ENCODE measurements around the gene UTF1.
"Not testable (repeated sequence)": the region's sequence is repeated elsewhere in the genome, so short reads cannot be mapped to it uniquely, and the experiment has no call there.

Gene UTF1

GRCh38 chr10:133229265-133230043, 563 bp upstream of the UTF1 start:
- DNase-seq, result no peak

DNA sequence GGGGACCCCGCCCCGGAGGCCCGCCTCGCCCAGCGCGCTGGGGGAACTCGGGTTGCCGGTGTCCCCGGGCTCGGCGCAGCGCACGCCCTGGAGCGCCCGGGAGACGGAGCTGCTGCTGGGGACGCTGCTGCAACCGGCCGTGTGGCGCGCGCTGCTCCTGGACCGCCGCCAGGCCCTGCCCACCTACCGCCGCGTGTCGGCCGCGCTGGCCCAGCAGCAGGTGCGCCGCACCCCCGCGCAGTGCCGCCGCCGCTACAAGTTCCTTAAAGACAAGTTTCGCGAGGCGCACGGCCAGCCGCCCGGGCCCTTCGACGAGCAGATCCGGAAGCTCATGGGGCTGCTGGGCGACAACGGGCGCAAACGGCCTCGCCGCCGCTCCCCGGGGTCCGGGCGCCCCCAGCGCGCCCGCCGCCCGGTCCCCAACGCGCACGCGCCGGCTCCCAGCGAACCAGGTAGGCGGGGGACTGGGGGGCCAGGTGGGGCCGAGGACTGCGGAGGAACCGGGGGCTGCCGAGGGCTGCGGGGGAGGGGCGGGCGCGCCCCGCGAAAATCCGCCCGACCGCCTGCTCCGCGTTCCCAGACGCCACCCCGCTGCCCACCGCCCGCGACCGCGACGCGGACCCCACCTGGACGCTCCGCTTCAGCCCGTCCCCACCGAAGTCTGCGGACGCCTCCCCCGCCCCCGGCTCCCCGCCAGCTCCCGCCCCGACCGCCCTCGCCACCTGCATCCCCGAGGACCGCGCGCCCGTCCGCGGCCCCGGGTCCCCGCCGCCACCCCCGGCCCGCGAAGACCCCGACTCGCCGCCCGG, 574 bp downstream of the UTF1 start:
- no peak for DNase-seq

GRCh38 chr10:133231244-133231945, 1.4 kb downstream of the UTF1 start:
- DNase-seq, result no peak

GRCh38 chr10:133231946-133232574, 2.0 kb downstream of the UTF1 start:
- DNase-seq, result no peak

DNA sequence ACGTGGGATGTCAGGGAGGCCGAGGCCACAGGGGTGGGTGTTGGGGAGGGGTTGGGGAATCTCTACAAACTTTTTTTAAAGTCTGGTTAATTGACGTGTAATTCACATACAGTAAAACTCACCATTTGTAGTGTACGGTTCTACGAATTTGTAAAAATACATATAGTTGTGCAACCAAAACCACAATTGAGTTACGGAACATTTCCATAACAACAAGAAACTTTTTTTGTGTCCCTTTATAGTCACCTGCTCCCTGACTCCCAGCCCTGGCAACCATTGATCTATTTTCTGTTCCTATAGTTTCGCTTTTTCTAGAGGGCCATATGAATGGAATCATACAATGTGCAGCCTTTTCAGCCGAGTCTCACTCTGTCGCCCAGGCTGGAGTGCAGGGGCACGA, 4.8 kb downstream of the UTF1 start:
- DNase-seq, result not testable (repeated sequence)

DNA sequence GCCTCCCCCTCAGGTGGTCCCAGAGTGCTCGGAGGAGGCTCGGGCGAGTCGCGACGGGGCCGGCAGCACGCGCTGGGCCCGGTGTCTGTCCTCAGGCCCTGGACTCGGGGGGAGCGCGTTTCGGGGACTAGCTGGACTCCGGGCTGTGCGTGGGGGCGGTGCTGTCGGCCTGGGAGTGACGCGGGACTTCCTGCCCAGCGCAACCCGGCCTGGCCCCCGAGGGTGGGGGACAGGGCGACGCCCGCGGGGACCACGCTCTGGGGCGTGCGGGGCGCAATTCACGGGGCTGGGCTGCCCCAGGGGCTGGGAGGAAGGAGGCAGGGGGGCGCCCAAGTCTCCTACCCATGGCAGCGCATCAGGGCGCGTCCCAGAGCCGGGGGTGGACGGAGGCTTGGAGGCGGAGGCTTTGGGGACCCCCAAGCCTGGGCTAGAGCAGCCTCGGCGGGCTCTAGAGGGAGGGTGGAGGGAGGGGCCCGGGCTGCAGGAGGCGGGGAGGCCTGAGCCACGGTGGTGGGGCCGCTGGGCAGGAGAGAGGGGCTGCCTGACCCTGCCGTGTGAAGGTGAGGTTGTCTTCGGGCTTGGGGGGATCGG, 5.3 kb downstream of the UTF1 start:
- no peak for DNase-seq

GRCh38 chr10:133235932-133236331, 5.9 kb downstream of the UTF1 start:
- DNase-seq, result no peak

- DNase-seq, result no peak
Observed at GRCh38 chr10:133236401-133237240, 6.6 kb downstream of the UTF1 start.

- DNase-seq, result no peak
Observed at GRCh38 chr10:133237241-133237587, 7.2 kb downstream of the UTF1 start.

DNA sequence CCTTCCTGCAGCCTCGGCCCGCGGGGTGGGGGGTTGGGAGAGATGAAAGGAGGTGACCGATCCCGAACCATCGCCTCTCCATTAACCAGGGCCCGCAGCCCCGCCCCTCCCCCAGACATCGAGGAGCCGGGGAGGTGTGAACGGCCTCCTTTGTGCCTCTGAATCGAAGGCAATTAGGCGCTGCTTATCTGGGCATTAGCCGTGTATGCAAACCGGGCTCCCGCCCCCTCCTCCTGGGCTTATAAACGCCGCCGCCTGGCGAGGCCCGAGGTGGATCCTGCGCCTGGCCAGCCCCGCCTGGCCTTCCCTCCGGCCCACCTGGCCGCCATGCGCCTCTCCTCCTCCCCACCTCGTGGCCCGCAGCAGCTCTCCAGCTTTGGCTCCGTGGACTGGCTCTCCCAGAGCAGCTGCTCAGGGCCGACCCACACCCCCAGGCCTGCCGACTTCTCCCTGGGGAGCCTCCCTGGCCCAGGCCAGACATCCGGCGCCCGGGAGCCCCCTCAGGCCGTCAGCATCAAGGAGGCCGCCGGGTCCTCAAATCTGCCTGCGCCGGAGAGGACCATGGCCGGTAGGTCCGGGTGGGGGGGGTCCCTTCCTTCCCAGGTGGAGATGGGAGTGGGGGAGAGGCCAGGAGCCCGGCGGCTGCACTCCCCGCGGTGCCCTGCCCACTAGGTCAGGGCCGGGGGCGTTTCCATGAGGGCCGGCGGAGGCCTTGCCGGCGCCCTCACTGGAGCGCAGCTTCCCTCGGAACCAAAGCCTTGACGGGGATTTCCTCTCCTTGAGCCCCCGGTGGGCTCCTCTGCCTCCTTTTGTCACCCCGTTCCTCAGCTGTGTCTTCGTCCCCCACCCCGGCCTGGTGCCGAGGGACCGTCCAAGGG, 7.8 kb downstream of the UTF1 start, which contains the start of gene VENTX:
Gene VENTX (plus strand): TSS at position 268 of the 878 bp plus-strand sequence. CDS start 60 bp downstream, at position 328.
- no peak for DNase-seq

DNA sequence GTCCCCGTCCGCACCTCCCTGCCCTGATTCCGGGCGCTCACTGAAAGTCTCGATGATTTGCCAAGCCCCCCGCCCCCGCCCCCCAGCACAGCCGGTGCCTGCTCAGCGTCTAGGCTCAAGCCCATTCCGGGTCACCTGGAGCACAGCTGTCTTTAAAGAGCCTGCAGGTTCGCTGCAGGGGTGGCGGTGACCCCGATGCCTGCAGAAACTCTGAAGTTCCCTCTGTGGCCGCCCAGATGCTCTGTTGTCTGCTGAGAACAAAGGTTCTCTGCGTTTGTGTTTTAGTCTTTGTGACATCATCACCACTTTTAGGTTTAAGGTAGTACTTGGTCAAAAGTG, 8.4 kb downstream of the UTF1 start:
- no peak for DNase-seq

DNA sequence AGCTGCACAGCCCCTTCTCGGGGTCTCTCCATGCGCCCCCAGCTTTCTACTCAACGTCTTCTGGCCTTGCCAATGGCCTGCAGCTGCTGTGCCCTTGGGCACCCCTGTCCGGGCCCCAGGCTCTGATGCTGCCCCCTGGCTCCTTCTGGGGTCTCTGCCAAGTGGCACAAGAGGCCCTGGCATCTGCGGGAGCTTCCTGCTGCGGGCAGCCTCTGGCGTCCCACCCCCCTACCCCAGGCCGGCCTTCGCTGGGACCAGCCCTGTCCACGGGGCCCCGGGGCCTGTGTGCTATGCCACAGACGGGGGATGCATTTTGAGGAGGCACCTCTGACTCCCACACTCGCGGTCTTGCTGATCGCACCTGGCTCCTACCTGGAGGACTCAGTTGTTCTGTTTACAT, 10.0 kb downstream of the UTF1 start:
- no peak for DNase-seq

DNA sequence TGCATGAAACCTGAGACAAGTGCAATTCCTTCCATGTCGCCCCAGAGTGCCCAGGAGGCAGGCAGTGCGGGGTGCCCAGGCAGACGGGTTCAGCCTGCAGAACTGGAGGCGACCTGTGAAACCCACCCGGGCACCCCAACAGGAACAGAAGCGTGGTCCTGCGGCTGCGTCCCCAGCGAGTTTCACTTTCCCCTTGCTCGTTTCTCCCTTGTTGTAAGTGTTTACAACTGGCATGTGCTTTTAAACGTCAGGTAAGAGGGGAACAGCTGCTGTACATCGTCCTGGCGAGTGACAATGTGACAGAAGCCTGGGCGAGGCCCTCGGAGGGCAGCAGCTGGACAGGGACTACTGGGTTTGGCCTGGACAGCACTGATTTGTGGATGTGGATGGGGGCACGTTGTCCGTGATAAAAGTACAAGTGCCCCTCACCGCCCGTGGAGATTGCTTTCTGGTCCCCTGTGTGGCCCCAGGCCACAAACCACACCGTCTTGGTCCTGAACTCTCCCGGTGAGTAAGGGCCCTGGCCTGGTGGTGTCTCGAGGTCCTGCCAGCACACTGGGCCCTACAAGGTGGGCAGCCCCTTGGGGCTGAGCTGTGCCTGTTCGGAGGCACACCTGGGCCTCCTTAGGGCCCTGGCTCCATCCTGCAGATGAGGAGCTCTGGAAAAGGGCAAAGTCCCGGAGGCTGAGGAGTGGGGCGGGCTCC, 11.6 kb downstream of the UTF1 start:
- no peak for DNase-seq

GRCh38 chr10:133242611-133243356, 12.8 kb downstream of the UTF1 start:
- DNase-seq, result no peak

DNA sequence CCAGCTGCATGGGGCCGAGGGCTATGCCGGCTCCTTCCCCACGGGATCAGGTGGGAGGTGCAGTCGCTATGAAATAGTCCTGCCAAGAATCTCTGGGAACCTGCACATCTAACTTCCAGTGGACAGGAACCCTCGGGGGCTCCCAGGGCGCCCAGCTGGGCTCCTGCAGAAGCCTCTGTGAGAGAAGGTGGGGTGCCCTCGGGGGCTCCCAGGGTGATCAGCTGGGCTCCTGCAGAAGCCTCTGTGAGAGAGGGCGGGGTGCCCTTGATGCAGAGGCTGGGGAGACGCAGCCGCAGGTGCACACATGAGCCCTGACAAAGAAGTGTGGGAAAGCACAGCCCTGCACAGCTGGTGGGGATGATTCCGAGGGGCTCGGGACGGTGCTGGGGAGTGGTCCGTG, 13.6 kb downstream of the UTF1 start:
- no peak for DNase-seq

- DNase-seq, result no peak
Observed at GRCh38 chr10:133245439-133246235, 15.6 kb downstream of the UTF1 start.

GRCh38 chr10:133246236-133246626, 16.2 kb downstream of the UTF1 start:
- no peak for DNase-seq

GRCh38 chr10:133247681-133248333, 17.8 kb downstream of the UTF1 start:
- DNase-seq, result no peak

All from activated gamma-delta T cell (primary cell).